T-cell (primary cell): Measurements from ENCODE around the gene LMNA. TPM values are rescaled to one million over a fixed set of nuclear protein-coding genes. Genes with fewer than 3 reads are reported as not detected.
A peak's percentile ranks its signal among the peaks of the same experiment; 100 is the strongest.

Experiments used
- ATAC-seq, 4 experiments: fragments of 200-7000 bp in 3 of 4; fragments of 150-1000 bp in 1 of 4; cut with Tn5 transposase; replicated peaks in 1 of 4; 1 replicate in 3 of 4; 2 replicates in 1 of 4; pipeline ENCODE4 v1.10.0; 2021; ENCODE audit warnings: moderate library complexity in 3 of 4, mild to moderate bottlenecking in 2 of 4, moderate number of reproducible peaks in 1 of 4
- CTCF ChIA-PET, 2 donors: fragments of 300-600 bp; sonication (Branson Sonifier 250); formaldehyde crosslinking; loops; one replicate each; lab custom pipeline; 2022; ENCODE audit warnings: antibody characterized with exemption in 2 of 2; lab: Charles Lee
- POLR2A ChIA-PET, 2 donors: fragments of 300-600 bp; sonication (Branson Sonifier 250); formaldehyde crosslinking; loops; one replicate each; lab custom pipeline; 2022; ENCODE audit warnings: antibody characterized with exemption in 2 of 2; lab: Charles Lee
- DNase-seq, 35 experiments: peaks; one replicate each; pipeline versions ENCODE4 v3.0.0 to v3.0.0-alpha.2; 2013 to 2023
- H3K27ac ChIP-seq: one replicate; pipeline ENCODE4 v1.5.1; 2013; ENCODE audit warnings: low read length
- H3K27me3 ChIP-seq, 2 experiments: replicated peaks in 1 of 2; 1 replicate in 1 of 2; 2 replicates in 1 of 2; pipeline versions ENCODE4 v1.6.1 to v1.7.0; 2013; ENCODE audit warnings: low read length in 1 of 2, mixed read lengths in 1 of 2; ENCODE audit not compliant: control insufficient read depth in 2 of 2, insufficient read depth in 2 of 2; ENCODE audit errors: extremely low read depth in 1 of 2
- H3K36me3 ChIP-seq, 2 donors: 1 replicate in 1 of 2; 2 replicates in 1 of 2; pipeline versions ENCODE4 v1.6.1 to v1.7.0; 2013; ENCODE audit warnings: low read length in 1 of 2; ENCODE audit not compliant: control insufficient read depth in 2 of 2, insufficient read depth in 1 of 2; ENCODE audit errors: extremely low read depth in 1 of 2
- H3K4me1 ChIP-seq, 2 experiments: 1 replicate in 1 of 2; 2 replicates in 1 of 2; pipeline versions ENCODE4 v1.6.1 to v1.7.0; 2013; ENCODE audit warnings: low read length in 2 of 2, mixed read lengths in 1 of 2; ENCODE audit not compliant: insufficient read depth in 2 of 2, control insufficient read depth in 1 of 2; ENCODE audit errors: extremely low read depth in 1 of 2
- H3K4me3 ChIP-seq, 2 donors: 1 replicate in 1 of 2; 2 replicates in 1 of 2; pipeline versions ENCODE4 v1.5.1 to v1.7.0; 2013; ENCODE audit warnings: mild to moderate bottlenecking in 2 of 2, low read length in 1 of 2, moderate library complexity in 1 of 2; ENCODE audit not compliant: control insufficient read depth in 1 of 2; ENCODE audit errors: extremely low read depth in 1 of 2
- H3K9me3 ChIP-seq: 2 replicates; pipeline ENCODE4 v1.7.0; 2013
- H3K27ac Mint-ChIP-seq, 2 donors: one replicate each; pipeline ENCODE4 v1.8.0; 2020 to 2021; ENCODE audit warnings: mild to moderate bottlenecking in 2 of 2, mixed read lengths in 2 of 2
- H3K27me3 Mint-ChIP-seq, 2 donors: one replicate each; pipeline ENCODE4 v1.8.0; 2021 to 2022; ENCODE audit warnings: mixed read lengths in 2 of 2
- H3K36me3 Mint-ChIP-seq: one replicate; pipeline ENCODE4 v1.8.0; 2021; ENCODE audit warnings: mixed read lengths
- H3K4me1 Mint-ChIP-seq, 3 donors: one replicate each; pipeline ENCODE4 v1.8.0; 2020 to 2022; ENCODE audit warnings: mixed read lengths in 3 of 3, mild to moderate bottlenecking in 1 of 3
- H3K4me3 Mint-ChIP-seq, 3 donors: one replicate each; pipeline ENCODE4 v1.8.0; 2020 to 2022; ENCODE audit warnings: mild to moderate bottlenecking in 3 of 3, mixed read lengths in 3 of 3, moderate library complexity in 3 of 3
- H3K9me3 Mint-ChIP-seq, 3 donors: one replicate each; pipeline ENCODE4 v1.8.0; 2020 to 2022; ENCODE audit warnings: mixed read lengths in 3 of 3
- WGBS: methylation state at CpG from one replicate; pipeline ENCODE4 v1.1.5; 2013; ENCODE audit warnings: missing lambda C conversion rate; ENCODE audit not compliant: insufficient coverage; 5-methylcytosine and 5-hydroxymethylcytosine counted together
- total RNA-seq, 35 experiments: library from RNA in 6 of 35; stranded (reverse) in 6 of 35; fragments of 120-200 nt in 1 of 35; gene quantifications; one replicate each; pipeline versions ENCODE4 v1.2.1 to v1.2.4 and lab custom pipeline; 2013 to 2026

The LMNA gene
- total RNA-seq, 5 donors from 2014 or later (not counting 1 experiment from before 2014, with no cell fraction given) = 40.3 to 970 (median 57.3) TPM

DNA sequence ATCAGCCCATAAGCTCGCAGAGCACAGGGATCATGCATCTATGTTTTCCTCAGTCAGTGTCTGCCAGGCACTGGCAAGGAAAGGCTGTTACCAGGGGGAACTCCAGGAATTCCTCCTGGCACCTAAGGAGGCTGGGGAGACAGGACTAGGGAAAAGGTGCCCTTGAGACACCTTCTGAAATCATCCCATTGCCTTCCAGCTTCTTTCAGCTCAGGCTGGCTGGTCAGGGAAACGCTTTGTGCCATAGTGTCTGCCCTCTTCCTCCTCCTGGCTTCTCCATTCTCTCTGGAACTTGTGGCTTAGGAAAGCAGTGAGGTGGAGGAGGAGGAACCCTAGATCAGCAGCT is 13.8 kb downstream of the LMNA start:
- no peak for DNase-seq
- Mint-ChIP-seq H3K9me3 (no peaks in the 10 kb centered on the region), H3K27me3 (no peaks in the 10 kb centered on the region), H3K27ac (peak overlapping the region in 1 of 2 donors; percentile 39), H3K4me3 (peak overlapping the region in 1 of 3 donors; percentile 73), H3K4me1 (peaks cover 66 to 70% (median 69%) of the 10 kb centered on the region in 3 donors), H3K36me3 (peaks cover 9% of the 10 kb centered on the region)
- peaks cover 0 to 12% of the 10 kb centered on the region in 2 experiments for H3K27me3 ChIP-seq
- ChIA-PET POLR2A (interaction anchor here (0.6 to 4.4 kb wide), 5 partner anchors 10 to 37 kb away, joined by 4 to 18 read pairs (median 4); no protein-coding TSS in a partner anchor), CTCF (interaction anchor here (0.5 to 9.9 kb wide), 15 partner anchors 13 to 257 kb away, joined by 3 to 115 read pairs (median 6); partner anchors contain the start of gene LMNA (in 1 of the 2))
- peaks cover 23 to 74% of the 10 kb centered on the region in 2 experiments for H3K4me1 ChIP-seq
- no peaks in the 10 kb centered on the region for H3K36me3 ChIP-seq
- ATAC-seq = no peak
- H3K9me3 ChIP-seq = no peaks in the 10 kb centered on the region
- no peak overlapping the region for H3K4me3 ChIP-seq
- H3K27ac ChIP-seq = no peak overlapping the region
- 100% methylated on average over 1 of the region's 2 CpGs for WGBS

DNA sequence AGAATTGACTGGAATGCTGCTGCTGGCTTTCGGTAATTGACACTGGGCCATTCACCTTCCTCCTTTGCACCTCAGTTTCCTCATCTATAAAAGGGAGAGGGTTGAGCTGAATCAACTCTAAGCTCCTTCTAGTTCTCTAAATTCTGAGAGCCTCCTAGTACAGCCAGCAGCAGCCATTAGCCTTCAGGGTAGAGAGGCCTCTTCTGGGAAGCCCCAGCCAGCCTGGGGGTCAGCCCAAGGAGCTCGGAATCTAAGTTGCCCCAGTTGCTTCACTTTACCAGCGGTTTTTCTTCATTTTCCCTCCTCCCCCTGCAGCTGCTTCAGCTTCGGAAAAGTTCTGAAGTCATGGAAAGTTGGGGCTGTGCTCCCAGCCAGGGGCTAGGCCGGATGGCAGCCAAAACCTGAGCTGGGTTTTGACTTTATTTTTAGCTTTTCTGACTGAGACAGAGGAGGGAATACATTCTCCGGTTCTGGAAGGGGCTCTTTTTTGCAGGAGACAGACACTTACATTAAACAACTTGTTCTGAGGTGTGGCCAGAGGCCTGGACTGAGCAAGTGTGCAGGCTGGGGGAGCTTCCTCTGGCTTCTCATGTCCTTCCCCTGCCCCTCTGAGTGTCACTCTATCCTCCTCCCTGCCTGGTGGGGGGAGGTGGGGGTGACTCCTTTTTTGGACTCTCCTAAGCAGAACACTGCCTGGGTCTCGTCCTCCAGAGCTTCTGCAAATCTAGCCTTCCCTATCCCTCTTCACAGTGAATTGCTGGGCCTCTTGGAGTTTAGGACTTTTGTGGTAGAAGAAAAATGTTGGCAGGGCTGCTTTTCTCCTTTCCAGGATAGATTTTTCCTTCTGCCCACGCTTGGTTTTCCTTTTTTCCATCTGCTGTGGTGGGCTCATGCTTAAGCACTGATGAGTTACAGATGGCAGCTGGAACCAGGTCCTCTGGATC is 14.4 kb downstream of the LMNA start:
- 64% methylated on average over 4 of the region's 8 CpGs for WGBS
- ATAC-seq (no peak), DNase-seq (no peak)
- Mint-ChIP-seq H3K4me3 (peak overlapping the region in 1 of 3 donors; percentile 73), H3K4me1 (peaks cover 59 to 63% (median 63%) of the 10 kb centered on the region in 3 donors), H3K27me3 (no peaks in the 10 kb centered on the region), H3K9me3 (no peaks in the 10 kb centered on the region), H3K36me3 (peaks cover 14% of the 10 kb centered on the region), H3K27ac (peak overlapping the region in 1 of 2 donors; percentile 39)
- Histone ChIP-seq H3K27ac (no peak overlapping the region), H3K36me3 (no peaks in the 10 kb centered on the region), H3K4me1 (peaks cover 23 to 67% of the 10 kb centered on the region in 2 experiments), H3K27me3 (peaks cover 0 to 10% of the 10 kb centered on the region in 2 experiments), H3K4me3 (no peak overlapping the region), H3K9me3 (no peaks in the 10 kb centered on the region)
- ChIA-PET CTCF (interaction anchor here (0.5 to 9.9 kb wide), 20 partner anchors 12 to 319 kb away, joined by 3 to 115 read pairs (median 4); partner anchors contain the start of gene LMNA (in 1 of the 2)), POLR2A (interaction anchor here (0.9 to 4.4 kb wide), 5 partner anchors 24 to 38 kb away, joined by 3 to 18 read pairs (median 4); no protein-coding TSS in a partner anchor)

DNA sequence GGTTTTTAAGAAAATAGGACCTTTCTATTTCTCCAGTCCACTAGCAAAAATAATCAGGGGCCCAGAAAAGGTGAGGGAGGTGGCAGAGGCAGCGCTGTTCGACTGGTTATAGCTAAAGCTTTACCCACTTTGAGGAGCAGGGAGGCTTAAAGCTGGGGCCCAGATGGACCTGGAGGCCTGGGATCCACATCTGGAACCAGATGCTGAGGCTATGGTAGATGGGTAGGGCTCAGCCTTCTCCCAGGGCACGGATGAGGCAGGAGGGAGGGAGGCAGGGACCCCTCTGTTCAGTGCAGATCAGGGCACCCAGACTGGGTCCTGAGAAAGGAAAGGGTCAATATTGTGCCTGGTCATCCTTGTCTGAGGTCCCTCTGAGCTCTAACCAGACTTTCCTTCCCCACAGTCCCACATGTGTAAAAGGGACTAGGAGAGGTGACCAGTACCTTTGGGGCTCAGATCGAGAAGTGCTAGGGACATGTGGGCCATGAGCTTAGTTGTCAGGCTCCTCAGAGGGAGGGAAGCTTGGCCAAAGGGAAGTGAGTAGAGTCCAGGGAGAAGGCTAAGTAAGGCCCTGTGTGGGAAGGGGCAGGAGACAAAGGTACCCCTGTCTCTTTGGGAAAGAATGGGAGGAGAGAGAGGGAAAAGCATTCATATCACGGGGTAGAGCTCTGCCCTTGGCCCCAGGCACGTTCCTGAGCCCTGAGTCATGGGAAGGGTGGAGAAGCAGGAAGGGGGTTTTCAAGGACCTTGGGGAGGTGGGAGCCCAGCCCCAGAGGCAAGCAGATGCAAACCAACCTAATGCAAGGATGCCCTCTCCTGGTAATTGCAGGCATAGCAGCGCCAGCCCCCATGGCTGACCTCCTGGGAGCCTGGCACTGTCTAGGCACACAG is 15.4 kb downstream of the LMNA start:
- H3K4me1 ChIP-seq = peaks cover 23 to 58% of the 10 kb centered on the region in 2 experiments
- Mint-ChIP-seq H3K27me3 (no peaks in the 10 kb centered on the region), H3K4me3 (peak overlapping the region in 1 of 3 donors; percentile 73), H3K9me3 (no peaks in the 10 kb centered on the region), H3K36me3 (peaks cover 22% of the 10 kb centered on the region), H3K27ac (peak overlapping the region in 1 of 2 donors; percentile 55), H3K4me1 (peaks cover 49 to 53% (median 53%) of the 10 kb centered on the region in 3 donors)
- CTCF ChIA-PET = interaction anchor here (0.6 to 9.9 kb wide), 14 partner anchors 20 to 180 kb away, joined by 3 to 115 read pairs (median 4); no protein-coding TSS in a partner anchor
- H3K4me3 ChIP-seq = no peak overlapping the region
- peak in 33 of 35 experiments; percentile 25 to 86 (median 69) for DNase-seq
- POLR2A ChIA-PET = interaction anchor here (0.9 to 4.4 kb wide), 4 partner anchors 25 to 37 kb away, joined by 3 to 18 read pairs (median 6); no protein-coding TSS in a partner anchor
- peak in 3 of 4 experiments; percentile 10 to 41 (median 18) for ATAC-seq
- H3K9me3 ChIP-seq = no peaks in the 10 kb centered on the region
- peaks cover 0 to 17% of the 10 kb centered on the region in 2 experiments for H3K27me3 ChIP-seq
- 60% methylated on average over 5 of the region's 7 CpGs for WGBS
- peaks cover 0 to 2% of the 10 kb centered on the region in 2 donors for H3K36me3 ChIP-seq
- no peak overlapping the region for H3K27ac ChIP-seq

DNA sequence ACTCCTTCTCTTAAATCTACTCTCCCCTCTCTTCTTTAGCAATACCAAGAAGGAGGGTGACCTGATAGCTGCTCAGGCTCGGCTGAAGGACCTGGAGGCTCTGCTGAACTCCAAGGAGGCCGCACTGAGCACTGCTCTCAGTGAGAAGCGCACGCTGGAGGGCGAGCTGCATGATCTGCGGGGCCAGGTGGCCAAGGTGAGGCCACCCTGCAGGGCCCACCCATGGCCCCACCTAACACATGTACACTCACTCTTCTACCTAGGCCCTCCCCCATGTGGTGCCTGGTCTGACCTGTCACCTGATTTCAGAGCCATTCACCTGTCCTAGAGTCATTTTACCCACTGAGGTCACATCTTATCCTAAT is 16.0 kb downstream of the LMNA start:
- H3K36me3 Mint-ChIP-seq = peaks cover 23% of the 10 kb centered on the region
- H3K4me3 Mint-ChIP-seq = peak overlapping the region in 1 of 3 donors; percentile 10
- no peaks in the 10 kb centered on the region for H3K9me3 ChIP-seq
- WGBS = 95% methylated on average over 5 of the region's 6 CpGs
- H3K27me3 ChIP-seq = peaks cover 0 to 17% of the 10 kb centered on the region in 2 experiments
- DNase-seq (no peak), ATAC-seq (no peak)
- ChIA-PET POLR2A (no interaction called here), CTCF (interaction anchor here (1.0 to 9.9 kb wide), 9 partner anchors 26 to 44 kb away, joined by 3 to 115 read pairs (median 11); no protein-coding TSS in a partner anchor)
- peaks cover 23 to 52% of the 10 kb centered on the region in 2 experiments for H3K4me1 ChIP-seq
- H3K4me1 Mint-ChIP-seq = peaks cover 43 to 47% (median 46%) of the 10 kb centered on the region in 3 donors
- H3K27ac Mint-ChIP-seq = no peak overlapping the region
- H3K27ac ChIP-seq = no peak overlapping the region
- no peaks in the 10 kb centered on the region for H3K9me3 Mint-ChIP-seq
- H3K4me3 ChIP-seq = no peak overlapping the region
- peaks cover 0 to 5% of the 10 kb centered on the region in 2 donors for H3K36me3 ChIP-seq
- H3K27me3 Mint-ChIP-seq = no peaks in the 10 kb centered on the region

DNA sequence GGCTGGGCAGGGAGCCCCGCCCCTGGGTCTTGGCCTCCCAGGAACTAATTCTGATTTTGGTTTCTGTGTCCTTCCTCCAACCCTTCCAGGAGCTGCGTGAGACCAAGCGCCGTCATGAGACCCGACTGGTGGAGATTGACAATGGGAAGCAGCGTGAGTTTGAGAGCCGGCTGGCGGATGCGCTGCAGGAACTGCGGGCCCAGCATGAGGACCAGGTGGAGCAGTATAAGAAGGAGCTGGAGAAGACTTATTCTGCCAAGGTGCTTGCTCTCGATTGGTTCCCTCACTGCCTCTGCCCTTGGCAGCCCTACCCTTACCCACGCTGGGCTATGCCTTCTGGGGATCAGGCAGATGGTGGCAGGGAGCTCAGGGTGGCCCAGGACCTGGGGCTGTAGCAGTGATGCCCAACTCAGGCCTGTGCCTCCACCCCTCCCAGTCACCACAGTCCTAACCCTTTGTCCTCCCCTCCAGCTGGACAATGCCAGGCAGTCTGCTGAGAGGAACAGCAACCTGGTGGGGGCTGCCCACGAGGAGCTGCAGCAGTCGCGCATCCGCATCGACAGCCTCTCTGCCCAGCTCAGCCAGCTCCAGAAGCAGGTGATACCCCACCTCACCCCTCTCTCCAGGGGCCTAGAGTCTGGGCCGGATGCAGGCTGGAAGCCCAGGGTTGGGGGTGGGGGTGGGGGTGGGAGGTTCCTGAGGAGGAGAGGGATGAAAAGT is 20.4 kb downstream of the LMNA start:
- Histone ChIP-seq H3K9me3 (no peaks in the 10 kb centered on the region), H3K4me1 (peaks cover 0 to 9% of the 10 kb centered on the region in 2 experiments), H3K27ac (no peak overlapping the region), H3K4me3 (no peak overlapping the region), H3K27me3 (peaks cover 0 to 23% of the 10 kb centered on the region in 2 experiments), H3K36me3 (peaks cover 0 to 7% of the 10 kb centered on the region in 2 donors)
- no peak overlapping the region for H3K4me3 Mint-ChIP-seq
- peaks cover 6 to 7% (median 6%) of the 10 kb centered on the region in 3 donors for H3K4me1 Mint-ChIP-seq
- no peaks in the 10 kb centered on the region for H3K9me3 Mint-ChIP-seq
- ChIA-PET CTCF (interaction anchor here (0.5 to 9.9 kb wide), 6 partner anchors 39 to 320 kb away, joined by 3 to 115 read pairs (median 4); no protein-coding TSS in a partner anchor), POLR2A (interaction anchor here in 1 of 2 donors (0.5 kb wide), 1 partner anchor 103 kb away, joined by 7 read pairs; no protein-coding TSS in a partner anchor)
- no peak for ATAC-seq
- DNase-seq = no peak
- H3K27ac Mint-ChIP-seq = no peak overlapping the region
- WGBS = 90% methylated on average over 9 of the region's 18 CpGs
- peaks cover 38% of the 10 kb centered on the region for H3K36me3 Mint-ChIP-seq
- H3K27me3 Mint-ChIP-seq = no peaks in the 10 kb centered on the region
